ENCODE data around the gene PSMC3.

Gene PSMC3

DNA sequence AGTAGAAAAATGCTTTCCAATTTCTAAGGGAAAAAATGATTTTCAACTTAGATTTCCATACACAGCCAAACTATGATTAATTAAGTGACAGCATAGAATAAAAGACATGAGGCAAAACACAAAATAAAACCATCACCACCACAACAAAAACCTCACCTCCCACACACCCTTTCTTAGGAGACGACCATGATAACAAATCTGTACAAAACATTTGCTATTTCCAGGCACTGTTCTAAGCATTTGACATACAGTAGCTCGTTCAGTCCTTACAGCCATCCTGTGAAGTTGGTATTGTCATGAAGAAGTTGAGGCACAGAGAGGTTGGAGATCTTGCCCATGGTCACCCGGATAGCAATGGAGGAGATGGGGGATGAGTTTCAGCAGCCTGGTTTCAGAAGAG is 56.6 kb downstream of the PSMC3 start:
- no peaks in the 10 kb centered on the region for H3K9me3 ChIP-seq (ENCODE audit: control insufficient read depth, insufficient read depth, low read length)
- H3K9ac ChIP-seq (ENCODE audit: low read depth, low read length) = no peak overlapping the region
- no peak overlapping the region for H3K27ac ChIP-seq (ENCODE audit: low read depth, low read length)

More for the DNA sequence above, 56.6 kb downstream of the PSMC3 start:
- H3K27me3 ChIP-seq (ENCODE audit: control insufficient read depth, insufficient read depth, low read length) = no peaks in the 10 kb centered on the region
- no peaks in the 10 kb centered on the region for H3K36me3 ChIP-seq (ENCODE audit: control insufficient read depth, insufficient read depth, low read length)
- no peak overlapping the region for H3K4me3 ChIP-seq (ENCODE audit: low read depth, low read length)
- no peaks in the 10 kb centered on the region for H3K4me1 ChIP-seq (ENCODE audit: control insufficient read depth, insufficient read depth, low read length)

Measured in HUES48 (cell line).